CD14-positive monocyte (primary cell): ENCODE measurements around the gene FOXP1. TPM values are rescaled to one million over a fixed set of nuclear protein-coding genes. Genes with fewer than 3 reads are reported as not detected.

Experiments used
- DNase-seq, 3 donors: peaks; one replicate each; pipeline ENCODE4 v3.0.0-alpha.2; 2011 to 2022
- H2AFZ ChIP-seq: 2 replicates; pipeline ENCODE4 v1.6.0; 2012; ENCODE audit warnings: mild to moderate bottlenecking, low read depth, low read length, inconsistent platforms; ENCODE audit not compliant: insufficient read depth, poor library complexity, severe bottlenecking
- H3K27ac ChIP-seq, 2 donors: 1 replicate in 1 of 2; 2 replicates in 1 of 2; pipeline ENCODE4 v1.5.1; 2012 to 2013; ENCODE audit warnings: low read length in 2 of 2, control low read depth in 1 of 2, inconsistent platforms in 1 of 2, low read depth in 1 of 2, mild to moderate bottlenecking in 1 of 2
- H3K27me3 ChIP-seq, 2 donors: one replicate each; pipeline versions ENCODE4 v1.6.0 to v1.6.1; 2011 to 2013; ENCODE audit warnings: low read length in 2 of 2; ENCODE audit not compliant: control insufficient read depth in 2 of 2, insufficient read depth in 2 of 2
- H3K36me3 ChIP-seq, 2 donors: replicated peaks in 1 of 2; 1 replicate in 1 of 2; 2 replicates in 1 of 2; pipeline versions ENCODE4 v1.5.1 to v1.6.1; 2012 to 2013; ENCODE audit warnings: low read length in 2 of 2, control low read depth in 1 of 2, inconsistent platforms in 1 of 2, mild to moderate bottlenecking in 1 of 2; ENCODE audit not compliant: insufficient read depth in 2 of 2, control insufficient read depth in 1 of 2
- H3K4me1 ChIP-seq, 2 donors: 1 replicate in 1 of 2; 2 replicates in 1 of 2; pipeline versions ENCODE4 v1.5.1 to v1.6.1; 2012 to 2013; ENCODE audit warnings: low read length in 2 of 2, control low read depth in 1 of 2, inconsistent platforms in 1 of 2, mild to moderate bottlenecking in 1 of 2, moderate library complexity in 1 of 2; ENCODE audit not compliant: insufficient read depth in 2 of 2, control insufficient read depth in 1 of 2
- H3K4me2 ChIP-seq: replicated peaks from 2 replicates; pipeline ENCODE3; 2012; ENCODE audit warnings: low read length, moderate library complexity, mild to moderate bottlenecking; ENCODE audit not compliant: poor library complexity, severe bottlenecking; ENCODE audit errors: extremely low read depth
- H3K4me3 ChIP-seq, 3 experiments: fragments of 200-600 bp in 1 of 3; sonication (generic) in 1 of 3; replicated peaks in 1 of 3; 1 replicate in 2 of 3; 2 replicates in 1 of 3; pipeline ENCODE4 v1.5.1; 2011 to 2013; ENCODE audit warnings: low read length in 3 of 3, mild to moderate bottlenecking in 3 of 3, control low read depth in 2 of 3, low read depth in 2 of 3, inconsistent platforms in 1 of 3, moderate library complexity in 1 of 3
- H3K79me2 ChIP-seq: 2 replicates; pipeline ENCODE4 v1.6.0; 2012; ENCODE audit warnings: mild to moderate bottlenecking, control low read depth, inconsistent platforms, low read length, moderate library complexity; ENCODE audit not compliant: insufficient read depth
- H3K9ac ChIP-seq: 2 replicates; pipeline ENCODE4 v1.6.0; 2017; ENCODE audit warnings: low read length, mild to moderate bottlenecking; ENCODE audit not compliant: insufficient read depth, poor library complexity, severe bottlenecking
- H3K9me3 ChIP-seq, 2 donors: replicated peaks in 1 of 2; 1 replicate in 1 of 2; 2 replicates in 1 of 2; pipeline versions ENCODE4 v1.5.1 to v1.6.1; 2012 to 2013; ENCODE audit warnings: low read length in 2 of 2, control low read depth in 1 of 2; ENCODE audit not compliant: control insufficient read depth in 1 of 2, insufficient read depth in 1 of 2
- H4K20me1 ChIP-seq: 2 replicates; pipeline ENCODE4 v1.6.0; 2012; ENCODE audit warnings: mild to moderate bottlenecking, low read length, control low read depth, moderate library complexity; ENCODE audit not compliant: insufficient read depth
- H3K27ac Mint-ChIP-seq, 7 donors: one replicate each; pipeline ENCODE4 v1.8.0; 2020; ENCODE audit warnings: mild to moderate bottlenecking in 7 of 7, mixed read lengths in 7 of 7, moderate library complexity in 6 of 7, inconsistent platforms in 2 of 7
- H3K27me3 Mint-ChIP-seq, 3 donors: one replicate each; pipeline ENCODE4 v1.8.0; 2021 to 2022; ENCODE audit warnings: low read depth in 3 of 3, mild to moderate bottlenecking in 3 of 3, mixed read lengths in 3 of 3, moderate library complexity in 3 of 3, inconsistent platforms in 1 of 3
- H3K36me3 Mint-ChIP-seq, 2 donors: one replicate each; pipeline ENCODE4 v1.8.0; 2020; ENCODE audit warnings: mixed read lengths in 2 of 2, inconsistent platforms in 1 of 2, mild to moderate bottlenecking in 1 of 2
- H3K4me1 Mint-ChIP-seq: one replicate; pipeline ENCODE4 v1.8.0; 2020; ENCODE audit warnings: mild to moderate bottlenecking, mixed read lengths
- H3K4me3 Mint-ChIP-seq, 2 donors: one replicate each; pipeline ENCODE4 v1.8.0; 2020; ENCODE audit warnings: mild to moderate bottlenecking in 2 of 2, mixed read lengths in 2 of 2, moderate library complexity in 1 of 2
- H3K9me3 Mint-ChIP-seq, 7 donors: one replicate each; pipeline ENCODE4 v1.8.0; 2020 to 2022; ENCODE audit warnings: mixed read lengths in 7 of 7, mild to moderate bottlenecking in 6 of 7, moderate library complexity in 6 of 7, inconsistent platforms in 2 of 7
- WGBS: methylation state at CpG from one replicate; pipeline ENCODE4 v1.1.5; 2013; ENCODE audit warnings: missing lambda C conversion rate; ENCODE audit not compliant: insufficient coverage; 5-methylcytosine and 5-hydroxymethylcytosine counted together
- intact Hi-C, 2 donors: fragments of 100-400 bp; cut with micrococcal nuclease; formaldehyde crosslinking; loops; one replicate each; pipeline versions ENCODE4 v1.15.0 to v1.15.1; 2023
- polyA plus RNA-seq, 3 donors: library from polyadenylated mRNA; depleted of rRNA in 1 of 3; unstranded in 2 of 3; stranded (reverse) in 1 of 3; fragments of 300-500 nt in 2 of 3; fragments of >200 nt in 1 of 3; fragmentation: Illumina TruSeq in 2 of 3; gene quantifications; 1 replicate in 2 of 3; 2 replicates in 1 of 3; pipeline ENCODE4 v1.2.3, GENCODE V29; 2012 to 2021
- TF ChIP-seq, protein P1 (sequence below): fragments of 200-600 bp; IDR thresholded peaks from one replicate; pipeline ENCODE4 v1.8.0; 2022; ENCODE audit warnings: antibody characterized with exemption, mild to moderate bottlenecking

The FOXP1 gene
- polyA plus RNA-seq, 3 donors, result 25.7 to 42.6 (median 27.8) TPM

DNA sequence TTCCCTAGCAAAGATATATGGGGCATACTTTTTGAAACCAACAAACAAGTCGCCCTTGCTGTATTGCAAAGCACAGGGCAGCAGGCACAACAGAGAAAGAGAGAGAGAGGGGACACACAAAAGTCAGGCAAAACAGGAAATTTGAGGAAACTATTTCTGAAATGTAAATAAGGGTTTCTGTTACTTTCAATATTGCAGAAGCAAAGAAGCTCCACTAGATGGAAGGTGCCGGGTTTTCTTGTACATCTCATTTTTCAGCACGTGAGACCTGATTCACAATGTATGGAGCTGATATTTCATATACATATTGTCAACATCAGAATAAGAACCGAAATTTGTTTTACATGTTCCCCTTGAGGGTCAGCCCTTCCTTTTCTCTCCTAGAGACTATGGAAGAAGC, 127.4 kb downstream of the FOXP1 start:
- H3K9me3 Mint-ChIP-seq, result peaks cover 0 to 3% (median 0%) of the 10 kb centered on the region in 7 donors
- peak in 2 of 3 donors; percentile 36 to 55 for DNase-seq
- H3K36me3 Mint-ChIP-seq, result peaks cover 8 to 15% of the 10 kb centered on the region in 2 donors
- peaks cover 35 to 36% of the 10 kb centered on the region in 2 donors for H3K4me1 ChIP-seq
- peak overlapping the region; percentile 21 for H3K9ac ChIP-seq
- peaks cover 65% of the 10 kb centered on the region for H3K4me1 Mint-ChIP-seq
- peak overlapping the region in 1 of 2 donors; percentile 80 for H3K27ac ChIP-seq
- peak overlapping the region; percentile 0 to 58 (median 32) for H3K4me3 ChIP-seq
- peak overlapping the region; percentile 74 to 97 (median 91) for H3K27ac Mint-ChIP-seq
- peak overlapping the region; percentile 28 for H2AFZ ChIP-seq
- H4K20me1 ChIP-seq, result peaks cover 5% of the 10 kb centered on the region
- TF ChIP-seq, protein P1, sequence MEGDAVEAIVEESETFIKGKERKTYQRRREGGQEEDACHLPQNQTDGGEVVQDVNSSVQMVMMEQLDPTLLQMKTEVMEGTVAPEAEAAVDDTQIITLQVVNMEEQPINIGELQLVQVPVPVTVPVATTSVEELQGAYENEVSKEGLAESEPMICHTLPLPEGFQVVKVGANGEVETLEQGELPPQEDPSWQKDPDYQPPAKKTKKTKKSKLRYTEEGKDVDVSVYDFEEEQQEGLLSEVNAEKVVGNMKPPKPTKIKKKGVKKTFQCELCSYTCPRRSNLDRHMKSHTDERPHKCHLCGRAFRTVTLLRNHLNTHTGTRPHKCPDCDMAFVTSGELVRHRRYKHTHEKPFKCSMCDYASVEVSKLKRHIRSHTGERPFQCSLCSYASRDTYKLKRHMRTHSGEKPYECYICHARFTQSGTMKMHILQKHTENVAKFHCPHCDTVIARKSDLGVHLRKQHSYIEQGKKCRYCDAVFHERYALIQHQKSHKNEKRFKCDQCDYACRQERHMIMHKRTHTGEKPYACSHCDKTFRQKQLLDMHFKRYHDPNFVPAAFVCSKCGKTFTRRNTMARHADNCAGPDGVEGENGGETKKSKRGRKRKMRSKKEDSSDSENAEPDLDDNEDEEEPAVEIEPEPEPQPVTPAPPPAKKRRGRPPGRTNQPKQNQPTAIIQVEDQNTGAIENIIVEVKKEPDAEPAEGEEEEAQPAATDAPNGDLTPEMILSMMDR, result peak; percentile 34
- no peaks in the 10 kb centered on the region for H3K27me3 ChIP-seq
- no peaks in the 10 kb centered on the region for H3K9me3 ChIP-seq
- 0% methylated on average over 1 of the region's 4 CpGs for WGBS
- peaks cover 98% of the 10 kb centered on the region for H3K79me2 ChIP-seq
- H3K36me3 ChIP-seq, result no peaks in the 10 kb centered on the region
- peaks cover 0 to 3% (median 0%) of the 10 kb centered on the region in 3 donors for H3K27me3 Mint-ChIP-seq
- intact Hi-C loops, result loop anchor here in 1 of 2 donors (10.0 kb wide), 1 partner anchor 109 kb away; no protein-coding TSS in a partner anchor
- H3K4me2 ChIP-seq, result peak overlapping the region; percentile 68
- peak overlapping the region; percentile 69 to 91 for H3K4me3 Mint-ChIP-seq

- Mint-ChIP-seq H3K27ac (peak overlapping the region in 6 of 7 donors; percentile 9 to 95 (median 84)), H3K4me1 (peaks cover 74% of the 10 kb centered on the region), H3K36me3 (peaks cover 0 to 7% of the 10 kb centered on the region in 2 donors), H3K9me3 (no peaks in the 10 kb centered on the region), H3K27me3 (no peaks in the 10 kb centered on the region), H3K4me3 (peak overlapping the region; percentile 69 to 91)
- peaks cover 100% of the 10 kb centered on the region for H3K79me2 ChIP-seq
- no peaks in the 10 kb centered on the region for H3K27me3 ChIP-seq
- H3K4me3 ChIP-seq, result peak overlapping the region in 1 of 3 experiments; percentile 58
- H3K4me2 ChIP-seq, result peak overlapping the region; percentile 68
- 25% methylated on average over 8 of the region's 15 CpGs for WGBS
- TF ChIP-seq, protein P1, result no peak
- H3K9ac ChIP-seq, result no peak overlapping the region
- H3K36me3 ChIP-seq, result no peaks in the 10 kb centered on the region
- H4K20me1 ChIP-seq, result peaks cover 5% of the 10 kb centered on the region
- H3K9me3 ChIP-seq, result no peaks in the 10 kb centered on the region
- no peak for DNase-seq
- peak overlapping the region in 1 of 2 donors; percentile 80 for H3K27ac ChIP-seq
- peaks cover 40% of the 10 kb centered on the region in 2 donors for H3K4me1 ChIP-seq
- no peak overlapping the region for H2AFZ ChIP-seq
- intact Hi-C loops, result loop anchor here in 1 of 2 donors (10.0 kb wide), 1 partner anchor 110 kb away; no protein-coding TSS in a partner anchor
Observed at GRCh38 chr3:71454512-71455403, 128.8 kb downstream of the FOXP1 start.
